ENCODE data around the gene HHAT. TPM values are rescaled to one million over a fixed set of nuclear protein-coding genes. Genes with fewer than 3 reads are reported as not detected.

HHAT gene
- total RNA-seq, 1 experiment from 2014 or later: 10.0 TPM

DNA sequence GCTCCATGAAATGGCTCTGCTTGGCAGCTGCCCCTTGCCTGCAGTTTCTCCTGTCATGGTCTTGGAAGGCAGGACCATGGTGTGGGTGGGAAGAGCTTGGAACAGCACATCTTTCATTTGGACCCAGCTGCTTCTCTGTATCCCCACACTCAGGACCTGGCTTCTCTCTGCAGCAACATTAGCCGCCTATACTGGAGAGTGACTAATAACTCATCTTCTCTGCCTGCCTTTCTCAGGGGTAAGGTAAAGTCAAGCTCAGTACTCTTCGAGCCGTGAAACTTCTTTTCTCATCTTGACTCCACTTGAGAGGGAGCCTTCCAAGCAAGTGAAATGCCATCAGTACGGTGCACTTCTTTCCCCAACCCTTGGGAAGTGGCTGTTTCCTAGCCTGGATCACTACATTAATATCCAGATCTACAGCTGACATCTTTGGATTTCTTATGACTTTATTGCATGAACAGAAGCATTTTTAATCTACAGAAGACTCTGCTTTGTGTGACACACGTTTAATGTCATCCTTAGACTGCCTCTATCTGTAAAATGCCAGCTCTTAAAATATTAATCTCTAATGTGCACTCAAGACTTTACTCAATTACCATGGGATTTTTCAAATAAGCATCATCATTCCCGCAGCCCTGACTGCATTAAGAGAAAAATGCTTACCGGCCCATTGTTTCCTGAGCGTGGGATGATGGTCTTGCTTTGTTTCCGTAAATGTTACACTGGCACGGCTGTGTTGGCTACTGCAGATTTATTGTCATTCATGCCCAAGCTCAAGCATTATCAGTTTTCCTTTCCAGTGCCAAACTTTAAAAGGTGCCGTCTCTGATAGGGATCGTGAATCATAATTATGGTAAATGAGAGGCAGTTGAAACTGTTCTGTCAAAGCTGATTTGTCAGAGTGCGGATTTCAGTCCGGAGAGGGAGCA lies 242.9 kb downstream of the HHAT start:
- H3K27ac ChIP-seq: no peak overlapping the region
- H3K4me1 ChIP-seq (replicated peaks): no peaks in the 10 kb centered on the region
- no peaks in the 10 kb centered on the region for H3K27me3 ChIP-seq (replicated peaks)
- no peaks in the 10 kb centered on the region for H3K9me3 ChIP-seq (replicated peaks)
- no peak overlapping the region for H3K4me3 ChIP-seq
- H3K36me3 ChIP-seq: no peaks in the 10 kb centered on the region
- no peak for DNase-seq (ENCODE audit: low read depth in 1 of 2, low spot score in 2 of 2)

DNA sequence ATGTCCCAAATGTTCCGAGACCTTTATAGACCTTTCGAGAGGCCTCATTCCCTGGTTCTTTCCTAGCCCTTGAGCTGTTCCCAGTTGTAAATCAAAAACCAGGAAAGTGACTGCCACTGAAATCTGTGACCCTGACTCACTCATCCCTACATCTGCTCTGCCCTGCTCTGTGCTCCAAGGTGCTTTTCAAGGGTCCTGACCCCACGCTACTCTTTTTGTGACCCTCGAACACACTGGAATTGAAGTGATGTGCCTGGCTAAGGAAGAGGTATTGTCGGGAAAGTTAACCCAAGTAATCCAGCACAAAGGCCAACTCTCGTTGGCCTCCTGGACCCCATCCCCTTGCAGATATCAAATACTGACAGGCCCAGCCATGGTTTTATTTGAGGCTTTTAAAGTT lies 244.4 kb downstream of the HHAT start:
- Histone ChIP-seq H3K36me3 (no peaks in the 10 kb centered on the region), H3K27ac (no peak overlapping the region), H3K27me3 (replicated peaks) (no peaks in the 10 kb centered on the region), H3K9me3 (replicated peaks) (no peaks in the 10 kb centered on the region), H3K4me1 (replicated peaks) (no peaks in the 10 kb centered on the region), H3K4me3 (no peak overlapping the region)
- DNase-seq (ENCODE audit: low read depth in 1 of 2, low spot score in 2 of 2): no peak

DNA sequence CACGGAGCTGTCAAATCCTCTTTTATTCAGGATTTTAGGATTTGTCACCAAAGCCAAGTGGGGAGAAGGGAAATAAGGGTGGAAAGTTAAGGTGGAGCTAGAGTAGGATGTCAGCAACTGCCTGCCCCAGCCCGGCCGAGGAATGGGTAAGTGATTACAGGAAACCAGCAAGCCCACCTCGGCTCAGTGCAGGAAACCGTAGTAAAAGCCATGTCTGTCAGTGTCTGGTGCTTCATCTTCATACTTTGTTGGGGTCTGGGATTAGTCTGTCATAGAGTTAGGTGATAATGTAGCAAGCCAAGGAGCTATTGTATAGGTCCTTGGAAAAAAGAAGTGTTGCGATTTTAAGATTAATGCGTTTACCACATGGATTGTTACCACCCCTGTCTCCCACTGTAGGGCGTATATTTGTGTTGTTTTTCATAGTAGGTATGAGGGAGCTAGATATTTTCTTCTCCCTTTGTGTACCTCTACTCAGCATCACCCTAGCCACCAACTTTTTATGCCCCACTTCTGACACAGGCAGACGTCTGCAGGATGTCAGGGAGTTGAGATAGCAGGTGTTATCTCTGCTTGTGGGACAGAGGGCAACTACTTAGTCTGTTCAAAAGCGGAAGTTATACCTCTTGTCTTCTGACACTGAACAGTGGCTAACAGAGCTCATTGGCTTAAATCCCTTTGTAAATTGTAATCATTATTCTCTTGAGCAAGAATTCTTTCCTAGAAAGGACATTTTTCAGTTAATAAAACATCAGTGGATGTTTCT lies 253.7 kb downstream of the HHAT start:
- Histone ChIP-seq H3K27me3 (replicated peaks) (no peaks in the 10 kb centered on the region), H3K36me3 (no peaks in the 10 kb centered on the region), H3K27ac (no peak overlapping the region), H3K9me3 (replicated peaks) (no peaks in the 10 kb centered on the region), H3K4me1 (replicated peaks) (no peaks in the 10 kb centered on the region), H3K4me3 (no peak overlapping the region)
- no peak for DNase-seq (ENCODE audit: low read depth in 1 of 2, low spot score in 2 of 2)

DNA sequence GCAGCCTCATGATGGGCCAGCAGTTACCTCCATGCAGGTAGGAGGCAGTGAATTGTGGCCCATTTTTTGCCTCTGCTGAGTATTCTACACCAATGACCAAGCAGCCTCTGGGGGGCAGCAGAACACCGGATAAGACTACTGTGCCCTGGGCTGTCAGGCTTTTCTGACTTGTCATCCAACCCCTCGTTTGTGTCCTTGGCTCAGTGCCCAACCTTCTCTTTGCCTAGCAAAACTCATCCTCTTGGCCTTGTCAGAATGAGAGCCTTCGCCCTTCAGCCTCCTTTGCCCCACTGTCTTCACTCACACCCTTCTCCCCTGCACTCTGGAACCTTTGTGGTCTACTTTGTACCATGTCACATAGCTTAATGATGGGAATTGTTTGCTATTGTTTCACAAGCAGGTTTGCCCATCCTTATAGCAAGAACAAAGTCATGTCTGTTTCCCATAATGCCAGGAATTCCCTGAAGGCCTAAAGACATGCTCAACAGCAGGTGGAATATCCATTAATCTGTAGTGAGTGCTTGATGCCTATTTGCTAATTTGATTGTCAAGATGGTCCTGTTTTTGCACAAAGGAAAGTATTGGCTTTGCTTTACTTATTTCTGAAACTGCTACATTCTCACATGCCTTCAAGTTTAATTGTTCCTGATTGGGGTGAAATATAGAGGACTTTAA lies 255.9 kb downstream of the HHAT start:
- Histone ChIP-seq H3K4me1 (replicated peaks) (no peaks in the 10 kb centered on the region), H3K27me3 (replicated peaks) (no peaks in the 10 kb centered on the region), H3K9me3 (replicated peaks) (no peaks in the 10 kb centered on the region), H3K4me3 (no peak overlapping the region), H3K27ac (no peak overlapping the region), H3K36me3 (no peaks in the 10 kb centered on the region)
- peak; percentile 62 to 90 for DNase-seq (ENCODE audit: low read depth in 1 of 2, low spot score in 2 of 2)

DNA sequence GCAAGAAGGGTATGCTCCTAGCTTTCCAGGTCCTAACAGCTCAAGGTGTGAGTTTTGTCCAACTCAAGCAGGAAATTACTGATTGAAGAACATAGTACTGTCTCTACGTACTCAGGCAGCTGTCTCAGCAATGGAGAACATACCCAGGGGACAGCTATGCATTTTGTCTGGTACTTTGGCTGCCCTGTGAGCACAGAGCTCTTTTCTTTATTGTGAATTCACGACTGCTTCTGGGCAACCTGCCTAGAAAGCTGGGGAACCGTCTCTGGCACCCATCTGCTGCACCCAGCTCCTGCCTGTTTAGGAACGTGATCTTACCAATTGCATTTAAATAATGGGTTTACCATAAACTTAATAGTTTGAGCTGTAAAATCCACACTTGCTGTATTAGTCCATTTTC lies 258.1 kb downstream of the HHAT start:
- Histone ChIP-seq H3K36me3 (no peaks in the 10 kb centered on the region), H3K4me1 (replicated peaks) (no peaks in the 10 kb centered on the region), H3K27ac (no peak overlapping the region), H3K9me3 (replicated peaks) (no peaks in the 10 kb centered on the region), H3K4me3 (no peak overlapping the region), H3K27me3 (replicated peaks) (no peaks in the 10 kb centered on the region)
- no peak for DNase-seq (ENCODE audit: low read depth in 1 of 2, low spot score in 2 of 2)

DNA sequence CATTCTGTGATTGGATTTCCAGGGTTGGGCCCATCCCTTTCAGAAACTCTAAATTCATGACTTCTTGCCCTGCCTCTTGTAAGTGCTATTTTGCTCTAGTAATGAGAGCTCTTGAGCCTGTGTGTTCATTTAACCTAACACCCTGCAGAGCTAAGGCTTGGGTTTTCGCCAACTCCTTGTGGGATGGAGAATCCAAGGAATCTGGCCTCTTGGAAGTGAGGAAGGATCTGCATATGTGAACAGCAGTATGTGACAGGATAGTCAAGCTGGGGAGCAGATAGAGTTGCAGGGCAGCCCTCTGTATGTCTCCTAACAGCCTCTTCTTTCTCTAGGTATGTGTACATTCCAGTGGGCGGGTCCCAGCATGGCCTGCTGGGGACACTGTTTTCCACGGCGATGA lies 258.9 kb downstream of the HHAT start:
- Histone ChIP-seq H3K4me3 (no peak overlapping the region), H3K9me3 (replicated peaks) (no peaks in the 10 kb centered on the region), H3K27ac (no peak overlapping the region), H3K27me3 (replicated peaks) (no peaks in the 10 kb centered on the region), H3K4me1 (replicated peaks) (no peaks in the 10 kb centered on the region), H3K36me3 (no peaks in the 10 kb centered on the region)
- DNase-seq (ENCODE audit: low read depth in 1 of 2, low spot score in 2 of 2): no peak

DNA sequence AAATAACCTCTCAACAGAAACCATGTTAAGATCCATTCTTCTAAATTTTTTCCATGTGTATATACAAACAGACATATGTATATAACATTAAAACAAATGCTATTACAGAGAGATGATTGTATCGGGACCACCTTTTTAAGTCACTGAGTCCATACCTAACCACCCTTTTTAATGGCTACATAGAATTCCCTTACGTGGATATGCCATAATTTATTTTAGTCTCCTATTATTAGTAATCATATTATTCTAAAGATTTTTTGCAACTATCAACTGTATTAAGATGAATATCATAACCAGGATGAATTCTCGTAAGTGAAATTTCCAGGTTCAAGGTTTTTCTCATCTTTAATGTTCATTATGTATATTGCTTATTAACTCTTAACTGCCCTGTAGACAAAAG lies 259.7 kb downstream of the HHAT start:
- DNase-seq (ENCODE audit: low read depth in 1 of 2, low spot score in 2 of 2): no peak
- no peaks in the 10 kb centered on the region for H3K27me3 ChIP-seq (replicated peaks)
- no peaks in the 10 kb centered on the region for H3K4me1 ChIP-seq (replicated peaks)
- H3K27ac ChIP-seq: no peak overlapping the region
- H3K36me3 ChIP-seq: no peaks in the 10 kb centered on the region
- no peaks in the 10 kb centered on the region for H3K9me3 ChIP-seq (replicated peaks)
- H3K4me3 ChIP-seq: no peak overlapping the region

DNA sequence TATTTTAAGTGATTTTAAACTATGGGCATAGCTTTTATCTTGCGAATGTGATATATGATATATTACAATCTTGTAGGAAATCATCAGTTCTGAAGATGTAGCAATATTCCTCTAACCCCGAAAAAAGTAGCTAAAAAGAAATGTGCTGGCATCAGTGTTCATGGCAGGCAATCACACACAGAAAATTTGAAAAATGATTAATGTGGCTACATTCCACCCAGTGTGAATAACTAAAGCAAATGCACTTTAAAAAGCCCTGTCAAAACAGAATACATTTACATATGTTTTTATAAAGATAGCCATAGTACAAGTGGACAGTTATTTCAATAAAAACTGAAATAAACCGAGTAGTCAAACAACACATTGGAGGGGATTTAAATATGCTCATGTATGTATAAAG lies 260.2 kb downstream of the HHAT start:
- H3K27me3 ChIP-seq (replicated peaks): no peaks in the 10 kb centered on the region
- no peaks in the 10 kb centered on the region for H3K4me1 ChIP-seq (replicated peaks)
- H3K9me3 ChIP-seq (replicated peaks): no peaks in the 10 kb centered on the region
- no peak overlapping the region for H3K4me3 ChIP-seq
- no peak overlapping the region for H3K27ac ChIP-seq
- no peaks in the 10 kb centered on the region for H3K36me3 ChIP-seq
- no peak for DNase-seq (ENCODE audit: low read depth in 1 of 2, low spot score in 2 of 2)

DNA sequence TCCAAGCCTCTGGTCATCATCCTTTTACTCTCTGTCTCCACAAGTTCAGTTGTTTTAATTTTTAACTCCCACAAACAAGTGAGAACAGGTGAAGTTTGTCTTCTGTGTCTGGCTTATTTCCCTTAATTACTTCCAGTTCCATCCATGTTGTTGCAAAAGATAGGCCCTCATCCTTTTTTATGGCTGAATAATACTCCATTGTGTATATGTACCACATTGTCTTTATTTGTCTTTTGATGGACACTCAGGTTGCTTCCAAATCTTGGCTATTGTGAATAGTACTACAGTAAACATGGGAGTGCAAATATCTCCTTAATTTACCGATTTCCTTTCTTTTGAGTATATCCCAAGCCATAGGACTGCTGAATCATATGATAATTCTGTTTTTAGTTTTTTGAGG lies 262.5 kb downstream of the HHAT start:
- no peak for DNase-seq (ENCODE audit: low read depth in 1 of 2, low spot score in 2 of 2)
- Histone ChIP-seq H3K4me1 (replicated peaks) (no peaks in the 10 kb centered on the region), H3K9me3 (replicated peaks) (no peaks in the 10 kb centered on the region), H3K4me3 (no peak overlapping the region), H3K27ac (no peak overlapping the region), H3K36me3 (no peaks in the 10 kb centered on the region), H3K27me3 (replicated peaks) (no peaks in the 10 kb centered on the region)

DNA sequence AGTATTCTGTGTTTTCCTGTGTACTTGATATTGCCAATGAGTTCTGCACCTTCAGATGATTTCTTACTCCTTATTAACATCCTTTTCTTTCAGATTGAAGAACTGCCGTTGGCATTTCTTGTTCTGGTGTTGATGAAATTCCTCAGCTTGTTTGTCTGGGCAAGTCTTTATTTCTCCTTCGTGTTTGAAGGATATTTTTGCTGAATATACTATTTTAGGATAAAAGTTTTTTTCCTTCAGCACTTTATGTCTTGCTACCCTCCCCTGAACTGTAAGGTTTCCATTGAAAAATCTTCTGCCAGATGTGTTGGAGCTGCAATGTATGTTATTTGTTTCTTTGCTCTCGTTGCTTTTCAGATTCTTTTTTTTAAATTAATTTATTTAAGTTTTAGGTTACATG lies 265.9 kb downstream of the HHAT start:
- Histone ChIP-seq H3K4me3 (no peak overlapping the region), H3K4me1 (replicated peaks) (peaks cover 24% of the 10 kb centered on the region), H3K27ac (no peak overlapping the region), H3K27me3 (replicated peaks) (no peaks in the 10 kb centered on the region), H3K36me3 (no peaks in the 10 kb centered on the region), H3K9me3 (replicated peaks) (no peaks in the 10 kb centered on the region)
- DNase-seq (ENCODE audit: low read depth in 1 of 2, low spot score in 2 of 2): no peak

DNA sequence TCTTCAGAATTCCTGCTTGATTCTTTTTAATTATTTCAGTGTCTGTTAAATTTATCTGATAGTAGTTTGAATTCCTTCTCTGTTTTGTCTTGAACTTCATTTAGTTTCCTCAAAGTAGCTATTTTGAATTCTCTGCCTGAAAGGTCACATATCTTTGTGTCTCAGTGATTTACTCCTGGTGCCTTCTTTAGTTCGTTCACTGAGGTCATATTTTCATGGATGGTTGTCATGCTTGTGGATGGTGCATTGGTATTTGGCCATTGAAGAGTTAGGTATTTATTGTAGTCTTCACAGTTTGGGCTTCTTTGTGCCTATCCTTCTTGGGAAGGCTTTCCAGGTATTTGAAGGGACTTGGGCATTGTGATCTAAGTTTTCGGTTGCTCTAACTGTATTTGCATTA lies 267.9 kb downstream of the HHAT start:
- DNase-seq (ENCODE audit: low read depth in 1 of 2, low spot score in 2 of 2): no peak
- Histone ChIP-seq H3K4me3 (no peak overlapping the region), H3K27ac (peak overlapping the region; percentile 96), H3K4me1 (replicated peaks) (peaks cover 24% of the 10 kb centered on the region), H3K36me3 (no peaks in the 10 kb centered on the region), H3K9me3 (replicated peaks) (no peaks in the 10 kb centered on the region), H3K27me3 (replicated peaks) (no peaks in the 10 kb centered on the region)

DNA sequence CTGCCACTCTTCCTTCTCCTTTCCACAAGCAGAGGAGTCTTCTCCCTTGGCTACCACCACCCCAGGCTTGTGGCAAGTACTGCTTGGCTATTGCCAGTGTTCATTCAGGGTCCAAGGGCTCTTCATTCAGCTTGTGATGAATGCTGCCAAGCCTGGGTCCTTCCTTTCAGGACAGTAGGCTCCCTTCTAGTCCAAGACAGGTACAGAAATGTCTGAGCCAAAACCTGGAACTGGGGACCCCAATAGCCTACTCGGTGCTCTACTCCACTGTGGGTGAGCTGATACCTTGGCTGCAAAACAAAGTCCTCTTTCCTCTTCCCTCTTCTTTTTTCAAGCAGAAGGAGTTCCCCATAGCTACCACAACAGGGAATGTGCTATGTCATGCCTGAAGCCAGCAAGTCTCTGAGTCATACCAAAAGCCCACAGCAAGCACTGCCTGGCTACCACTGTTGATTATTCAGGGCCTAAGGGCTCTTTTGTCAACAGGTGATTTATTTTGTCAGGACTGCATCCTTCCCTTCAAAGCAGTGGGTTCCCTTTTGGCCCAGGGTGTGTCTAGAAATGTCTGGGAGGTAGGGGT lies 268.9 kb downstream of the HHAT start:
- peak; percentile 79 to 85 for DNase-seq (ENCODE audit: low read depth in 1 of 2, low spot score in 2 of 2)
- peaks cover 24% of the 10 kb centered on the region for H3K4me1 ChIP-seq (replicated peaks)
- no peaks in the 10 kb centered on the region for H3K9me3 ChIP-seq (replicated peaks)
- H3K27me3 ChIP-seq (replicated peaks): no peaks in the 10 kb centered on the region
- no peaks in the 10 kb centered on the region for H3K36me3 ChIP-seq
- no peak overlapping the region for H3K4me3 ChIP-seq
- H3K27ac ChIP-seq: peak overlapping the region; percentile 96

DNA sequence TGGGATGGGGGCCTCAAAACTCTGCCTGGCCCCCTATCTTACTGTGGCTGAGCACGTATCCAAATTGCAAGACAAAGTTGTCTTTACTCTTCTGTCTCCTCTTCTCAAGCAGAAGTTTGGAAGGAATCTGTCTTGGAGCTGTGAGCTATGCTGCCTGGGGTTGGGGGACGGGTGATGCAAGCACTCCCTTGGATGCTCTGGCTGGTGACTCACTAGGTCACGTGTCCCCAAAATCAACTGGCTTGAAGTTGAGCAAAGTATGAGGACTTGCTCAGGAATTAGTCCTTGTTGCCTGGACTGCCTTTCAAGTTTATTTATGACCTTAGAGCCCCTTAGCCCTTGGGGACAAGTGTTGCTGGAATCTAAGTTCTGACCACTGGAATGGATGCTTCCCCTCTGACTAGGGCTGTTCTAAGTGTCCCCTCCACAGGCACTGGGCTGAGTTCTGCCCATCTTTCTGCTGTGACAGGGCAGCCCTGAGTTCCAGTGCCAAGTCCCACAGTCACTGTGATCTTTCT lies 269.5 kb downstream of the HHAT start:
- peaks cover 24% of the 10 kb centered on the region for H3K4me1 ChIP-seq (replicated peaks)
- no peaks in the 10 kb centered on the region for H3K36me3 ChIP-seq
- DNase-seq (ENCODE audit: low read depth in 1 of 2, low spot score in 2 of 2): peak; percentile 86 to 89
- no peaks in the 10 kb centered on the region for H3K9me3 ChIP-seq (replicated peaks)
- H3K27me3 ChIP-seq (replicated peaks): no peaks in the 10 kb centered on the region
- H3K27ac ChIP-seq: peak overlapping the region; percentile 96
- H3K4me3 ChIP-seq: no peak overlapping the region

All from SJSA1 (cell line).